Dendritic cell treated with granulocyte-macrophage colony-stimulating factor and Interleukin-4, amounts not matched to agents 40 ng/mL and 50 ng/mL, for 4 days (primary cell): Measurements from ENCODE around the gene SORCS3.

Experiments
- H3K27ac Mint-ChIP-seq: one replicate; pipeline ENCODE4 v1.8.0; 2022; ENCODE audit warnings: mild to moderate bottlenecking, mixed read lengths
- H3K27me3 Mint-ChIP-seq: one replicate; pipeline ENCODE4 v1.8.0; 2022; ENCODE audit warnings: mild to moderate bottlenecking, mixed read lengths
- H3K36me3 Mint-ChIP-seq: one replicate; pipeline ENCODE4 v1.8.0; 2022; ENCODE audit warnings: low read depth, mixed read lengths
- H3K4me1 Mint-ChIP-seq: one replicate; pipeline ENCODE4 v1.8.0; 2022; ENCODE audit warnings: low read depth, mixed read lengths
- H3K4me3 Mint-ChIP-seq: one replicate; pipeline ENCODE4 v1.8.0; 2022; ENCODE audit warnings: mild to moderate bottlenecking, moderate library complexity, mixed read lengths
- H3K9me3 Mint-ChIP-seq: one replicate; pipeline ENCODE4 v1.8.0; 2022; ENCODE audit warnings: mixed read lengths
- intact Hi-C: fragments of 100-400 bp; cut with micrococcal nuclease; formaldehyde crosslinking; loops from one replicate; pipeline ENCODE4 v1.15.0; 2022

Gene SORCS3

DNA sequence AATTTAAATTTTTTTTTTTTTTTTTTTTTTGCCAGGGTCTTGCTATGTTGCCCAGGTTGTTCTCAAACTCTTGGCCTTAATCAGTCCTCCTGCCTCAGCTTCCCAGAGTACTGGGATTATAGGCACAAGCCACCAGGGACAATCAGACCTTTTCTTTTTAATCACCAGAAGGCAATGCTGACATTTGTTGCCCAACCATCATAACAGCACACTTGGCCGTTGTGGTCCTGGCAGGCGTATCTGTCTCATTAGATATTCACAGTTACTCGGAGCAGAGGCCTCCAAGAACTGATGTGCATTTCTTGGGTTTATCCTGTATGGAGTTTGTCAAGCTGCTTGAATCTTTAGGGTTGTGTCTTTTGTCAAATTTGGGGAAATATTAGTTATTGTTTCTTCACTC lies 100.0 kb downstream of the SORCS3 start:
- no peaks in the 10 kb centered on the region for H3K27me3 Mint-ChIP-seq
- intact Hi-C loops = no loop called here
- H3K4me1 Mint-ChIP-seq = no peaks in the 10 kb centered on the region
- H3K36me3 Mint-ChIP-seq = no peaks in the 10 kb centered on the region
- H3K27ac Mint-ChIP-seq = no peak overlapping the region
- no peaks in the 10 kb centered on the region for H3K9me3 Mint-ChIP-seq
- no peak overlapping the region for H3K4me3 Mint-ChIP-seq

DNA sequence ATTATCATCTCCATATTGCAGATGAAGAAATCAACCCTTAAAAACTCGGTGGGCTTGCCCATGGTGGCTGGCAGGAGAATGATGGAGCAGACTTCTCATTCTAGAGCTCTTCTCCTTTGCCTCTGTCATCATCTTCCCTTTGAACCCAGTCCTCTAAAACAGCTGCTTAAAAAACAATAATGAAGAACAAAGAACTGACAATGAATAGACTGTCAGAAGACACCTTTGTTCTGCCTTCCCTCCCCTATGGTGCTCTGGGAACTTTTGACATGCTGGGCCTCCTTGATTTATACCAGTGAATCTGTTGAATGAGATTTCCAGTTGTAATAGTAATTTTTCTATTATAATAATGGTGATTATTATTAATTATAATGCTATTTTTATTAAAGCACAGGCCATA lies 103.0 kb downstream of the SORCS3 start:
- Mint-ChIP-seq H3K36me3 (no peaks in the 10 kb centered on the region), H3K9me3 (no peaks in the 10 kb centered on the region), H3K4me1 (no peaks in the 10 kb centered on the region), H3K27ac (no peak overlapping the region), H3K27me3 (no peaks in the 10 kb centered on the region), H3K4me3 (no peak overlapping the region)
- intact Hi-C loops = no loop called here

DNA sequence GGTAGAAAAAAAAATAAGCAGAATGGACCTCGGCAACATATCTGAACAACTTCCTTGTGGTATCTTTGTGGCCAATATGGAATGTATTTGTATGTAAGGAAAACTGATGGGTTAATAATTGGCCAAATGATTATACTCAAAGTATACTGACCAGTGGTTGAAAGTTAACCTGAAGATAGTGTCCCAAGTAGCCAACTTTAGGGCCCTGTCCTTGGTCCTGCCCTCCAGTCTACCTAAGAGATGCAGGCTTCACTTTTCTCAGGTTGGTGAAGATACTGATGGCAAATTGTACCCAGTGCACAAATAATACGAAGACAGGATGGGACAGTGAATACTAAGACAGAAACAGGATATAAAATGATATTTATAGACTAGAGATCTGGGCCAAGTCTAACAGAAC lies 109.2 kb downstream of the SORCS3 start:
- Mint-ChIP-seq H3K27me3 (no peaks in the 10 kb centered on the region), H3K36me3 (no peaks in the 10 kb centered on the region), H3K4me3 (no peak overlapping the region), H3K9me3 (no peaks in the 10 kb centered on the region), H3K4me1 (no peaks in the 10 kb centered on the region), H3K27ac (no peak overlapping the region)
- intact Hi-C loops = no loop called here

DNA sequence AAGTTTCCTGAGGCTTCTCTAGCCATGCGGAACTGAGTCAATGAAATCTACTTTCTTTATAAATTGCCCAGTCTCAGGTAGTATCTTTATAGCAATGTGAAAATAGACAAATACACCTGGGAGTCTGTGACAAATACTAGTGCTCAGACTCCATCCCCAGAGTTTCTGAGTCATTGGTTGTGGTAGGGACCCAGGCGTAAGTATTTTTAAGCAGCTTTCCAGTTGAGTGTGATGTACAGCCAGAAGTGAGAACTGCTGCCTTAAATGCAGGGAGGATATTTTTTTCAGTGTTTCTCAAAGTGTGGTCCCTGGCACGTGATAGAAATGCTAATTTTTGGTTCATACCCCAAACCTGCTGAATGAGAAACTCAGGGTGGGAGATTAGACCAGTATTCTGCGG lies 121.7 kb downstream of the SORCS3 start:
- H3K4me3 Mint-ChIP-seq = no peak overlapping the region
- no peak overlapping the region for H3K27ac Mint-ChIP-seq
- no peaks in the 10 kb centered on the region for H3K9me3 Mint-ChIP-seq
- no peaks in the 10 kb centered on the region for H3K36me3 Mint-ChIP-seq
- H3K4me1 Mint-ChIP-seq = no peaks in the 10 kb centered on the region
- peaks cover 3% of the 10 kb centered on the region for H3K27me3 Mint-ChIP-seq
- intact Hi-C loops = no loop called here

DNA sequence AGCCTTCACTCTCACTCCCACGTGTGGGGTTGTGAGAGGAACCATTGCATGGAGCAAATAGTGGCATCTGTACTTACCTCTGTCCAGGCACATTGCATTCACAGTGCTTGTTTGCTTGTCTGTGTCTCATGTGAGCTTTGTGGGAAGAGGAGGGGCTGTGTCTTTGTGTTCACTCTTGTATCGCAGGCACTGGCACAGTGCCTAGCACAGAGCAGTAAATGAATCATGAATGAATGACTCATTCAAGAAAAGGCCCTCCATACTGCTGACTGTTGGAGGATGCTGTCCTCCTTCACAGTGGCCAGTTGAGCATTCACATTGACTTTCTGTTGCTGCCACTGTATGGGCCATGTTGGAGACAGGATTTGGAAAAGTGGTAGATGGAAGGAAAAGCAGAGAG lies 125.3 kb downstream of the SORCS3 start:
- Mint-ChIP-seq H3K4me3 (no peak overlapping the region), H3K9me3 (no peaks in the 10 kb centered on the region), H3K36me3 (no peaks in the 10 kb centered on the region), H3K27ac (no peak overlapping the region), H3K4me1 (no peaks in the 10 kb centered on the region), H3K27me3 (peaks cover 6% of the 10 kb centered on the region)
- intact Hi-C loops = no loop called here

DNA sequence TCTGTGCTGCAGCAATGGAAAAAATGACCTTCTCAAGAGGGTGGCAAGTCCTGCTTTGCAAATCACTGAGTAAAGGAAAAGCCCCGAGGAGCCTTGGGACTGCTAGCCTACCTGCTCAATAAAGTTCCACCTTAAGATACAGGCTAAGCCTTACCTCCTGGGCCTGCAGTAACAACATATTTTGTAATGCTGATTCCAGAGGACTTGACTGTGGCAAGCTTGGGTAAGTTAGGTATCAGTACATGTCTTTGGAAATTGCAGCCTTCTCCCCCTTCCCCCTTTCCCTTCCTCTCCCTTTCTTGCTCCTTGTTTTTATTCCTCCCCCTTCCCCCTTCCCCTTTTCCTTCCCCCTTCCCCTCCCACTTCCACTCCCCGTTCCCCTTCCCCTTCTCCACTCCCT lies 126.2 kb downstream of the SORCS3 start:
- H3K36me3 Mint-ChIP-seq = no peaks in the 10 kb centered on the region
- peaks cover 4% of the 10 kb centered on the region for H3K27me3 Mint-ChIP-seq
- H3K27ac Mint-ChIP-seq = no peak overlapping the region
- H3K4me3 Mint-ChIP-seq = no peak overlapping the region
- no peaks in the 10 kb centered on the region for H3K9me3 Mint-ChIP-seq
- H3K4me1 Mint-ChIP-seq = no peaks in the 10 kb centered on the region
- intact Hi-C loops = no loop called here

DNA sequence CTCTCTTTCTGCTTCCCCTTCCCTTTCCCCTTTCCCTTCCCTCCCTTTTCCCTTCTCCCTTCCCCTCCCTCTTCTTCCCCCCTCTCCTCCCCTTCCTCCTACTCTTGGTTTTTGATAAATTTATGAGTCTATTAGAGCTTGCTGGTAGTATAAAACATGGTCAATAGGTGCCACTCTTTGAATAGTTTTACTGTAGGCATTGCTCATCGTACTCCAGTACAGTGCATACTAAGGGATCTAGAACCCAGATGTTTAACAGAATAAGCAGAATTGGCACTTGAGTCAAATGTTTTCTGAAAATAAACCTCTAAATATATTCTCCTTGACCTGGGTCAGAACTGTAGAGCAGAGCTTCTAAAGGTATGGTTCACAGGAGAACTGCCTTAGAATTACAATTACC lies 126.7 kb downstream of the SORCS3 start:
- no peaks in the 10 kb centered on the region for H3K9me3 Mint-ChIP-seq
- H3K27me3 Mint-ChIP-seq = peaks cover 4% of the 10 kb centered on the region
- H3K4me3 Mint-ChIP-seq = no peak overlapping the region
- H3K4me1 Mint-ChIP-seq = no peaks in the 10 kb centered on the region
- intact Hi-C loops = no loop called here
- no peak overlapping the region for H3K27ac Mint-ChIP-seq
- no peaks in the 10 kb centered on the region for H3K36me3 Mint-ChIP-seq

DNA sequence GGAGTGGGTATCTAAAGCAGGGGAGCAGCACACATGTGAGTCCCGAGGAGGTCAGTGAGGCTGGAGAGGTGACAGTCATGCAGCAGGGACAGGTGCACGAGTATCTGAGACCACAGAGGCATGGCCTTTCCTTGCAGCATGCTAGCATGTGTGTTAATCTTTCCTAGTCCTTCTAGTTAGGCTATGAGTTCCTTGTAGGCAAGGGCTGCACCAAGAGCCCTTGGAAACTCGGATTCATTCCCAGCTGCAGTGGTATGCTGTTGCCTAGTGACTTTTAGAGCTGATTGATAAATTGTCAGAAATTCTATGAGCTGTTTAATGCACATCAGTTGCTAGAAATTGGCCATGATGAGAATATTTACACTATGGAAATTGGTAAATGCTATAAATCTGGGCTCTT lies 132.0 kb downstream of the SORCS3 start:
- H3K36me3 Mint-ChIP-seq = no peaks in the 10 kb centered on the region
- intact Hi-C loops = no loop called here

DNA sequence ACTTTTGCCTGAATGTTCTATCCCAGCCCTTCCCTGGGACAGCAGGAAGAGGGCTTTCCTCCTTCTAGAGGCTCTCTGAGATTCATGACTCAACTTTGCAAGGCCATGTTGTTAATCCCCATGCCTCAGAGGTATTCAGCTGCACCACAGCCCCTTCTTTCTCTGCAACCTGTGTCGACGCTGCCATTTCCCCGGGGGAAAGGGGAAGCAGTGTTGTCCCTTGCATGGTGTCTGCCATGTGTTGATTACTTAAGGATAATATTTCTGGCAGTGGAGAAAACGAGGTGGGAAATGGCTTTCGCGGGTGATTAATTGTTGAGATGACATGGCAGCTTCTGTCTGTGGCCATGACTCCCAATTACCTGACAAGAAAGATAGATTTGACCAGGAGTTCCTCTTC lies 133.1 kb downstream of the SORCS3 start:
- Mint-ChIP-seq H3K36me3 (no peaks in the 10 kb centered on the region), H3K4me3 (no peak overlapping the region), H3K9me3 (no peaks in the 10 kb centered on the region), H3K4me1 (no peaks in the 10 kb centered on the region), H3K27me3 (no peaks in the 10 kb centered on the region), H3K27ac (no peak overlapping the region)
- intact Hi-C loops = no loop called here

More for the DNA sequence above, 132.0 kb downstream of the SORCS3 start:
- no peaks in the 10 kb centered on the region for H3K9me3 Mint-ChIP-seq
- H3K4me1 Mint-ChIP-seq = no peaks in the 10 kb centered on the region
- H3K27me3 Mint-ChIP-seq = peaks cover 3% of the 10 kb centered on the region
- H3K4me3 Mint-ChIP-seq = no peak overlapping the region
- no peak overlapping the region for H3K27ac Mint-ChIP-seq

DNA sequence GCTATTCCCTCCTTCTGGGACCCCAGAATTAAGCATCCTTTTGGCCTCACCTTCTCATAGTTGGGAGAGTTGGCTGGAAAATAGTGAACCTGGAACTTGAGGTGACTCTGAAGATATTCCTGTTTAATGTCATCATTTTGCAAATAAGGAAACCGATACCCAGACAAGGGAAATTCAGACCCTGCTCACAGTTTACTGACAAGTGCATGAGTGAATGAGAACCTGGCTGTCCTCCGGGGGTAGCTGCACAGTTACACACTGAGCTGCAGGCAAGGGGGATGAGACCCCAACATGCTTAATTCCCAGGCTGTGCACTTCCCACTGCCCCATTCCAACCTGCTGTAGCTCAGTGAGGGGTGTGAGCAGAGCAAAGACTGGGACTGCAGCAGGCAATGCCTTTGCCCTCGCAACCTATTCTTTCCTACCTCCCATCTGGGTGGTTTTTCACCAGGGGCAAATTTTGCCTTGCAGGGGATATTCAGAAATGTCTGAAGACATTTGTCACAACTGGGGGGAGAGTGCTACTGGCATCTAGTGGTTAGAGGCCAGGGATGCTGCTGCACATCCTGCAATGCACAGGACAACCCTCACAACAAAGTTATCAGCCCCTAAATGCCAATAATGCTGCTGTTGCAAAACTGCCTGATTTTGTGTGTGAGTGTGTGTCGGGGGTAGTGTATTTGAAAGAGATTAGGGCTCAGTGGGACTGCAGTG lies 136.2 kb downstream of the SORCS3 start:
- intact Hi-C loops = no loop called here
- no peaks in the 10 kb centered on the region for H3K9me3 Mint-ChIP-seq
- H3K4me3 Mint-ChIP-seq = no peak overlapping the region
- no peaks in the 10 kb centered on the region for H3K27me3 Mint-ChIP-seq
- H3K4me1 Mint-ChIP-seq = no peaks in the 10 kb centered on the region
- H3K36me3 Mint-ChIP-seq = no peaks in the 10 kb centered on the region
- H3K27ac Mint-ChIP-seq = no peak overlapping the region

DNA sequence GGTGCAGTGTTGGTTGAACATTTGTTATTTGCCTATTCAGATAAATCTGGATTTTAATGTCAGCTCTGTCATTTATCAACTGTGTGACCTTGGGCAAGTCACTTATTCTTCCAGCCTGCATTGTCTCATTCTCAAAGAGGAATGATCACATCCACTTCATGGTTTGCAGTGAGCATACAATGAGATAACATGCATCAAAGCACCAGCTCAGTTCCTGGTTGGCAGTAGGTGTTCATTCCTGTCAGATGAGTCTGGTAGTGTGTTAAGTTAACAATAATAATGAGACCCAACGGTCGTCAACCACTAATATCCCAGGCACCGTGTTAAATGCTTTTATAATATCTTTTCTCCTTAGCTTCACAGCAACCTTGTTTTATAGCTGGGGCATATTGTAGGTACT lies 137.3 kb downstream of the SORCS3 start:
- Mint-ChIP-seq H3K27me3 (no peaks in the 10 kb centered on the region), H3K4me3 (no peak overlapping the region), H3K27ac (no peak overlapping the region), H3K36me3 (no peaks in the 10 kb centered on the region), H3K9me3 (no peaks in the 10 kb centered on the region), H3K4me1 (no peaks in the 10 kb centered on the region)
- intact Hi-C loops = no loop called here

DNA sequence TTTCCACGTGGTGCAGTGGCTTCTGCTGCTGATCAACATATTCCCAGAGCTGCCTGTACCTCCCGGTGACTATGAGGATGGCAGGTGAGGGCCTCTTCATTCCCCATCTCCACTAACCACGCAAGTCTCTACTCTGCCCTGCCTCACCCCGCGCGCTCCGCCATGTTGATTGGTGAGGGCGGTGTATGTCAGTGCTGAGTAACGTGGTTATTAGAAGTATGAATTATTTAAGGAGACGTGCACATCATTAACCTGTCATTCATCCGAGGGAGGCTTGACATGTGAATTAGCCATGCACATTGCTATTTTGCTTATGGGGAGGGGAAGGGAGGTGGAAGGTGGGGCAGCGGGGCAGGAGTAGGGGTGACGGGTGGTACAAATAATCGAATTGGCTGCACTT lies 138.6 kb downstream of the SORCS3 start:
- Mint-ChIP-seq H3K4me1 (no peaks in the 10 kb centered on the region), H3K4me3 (no peak overlapping the region), H3K9me3 (no peaks in the 10 kb centered on the region), H3K36me3 (no peaks in the 10 kb centered on the region), H3K27me3 (no peaks in the 10 kb centered on the region), H3K27ac (no peak overlapping the region)
- intact Hi-C loops = no loop called here

DNA sequence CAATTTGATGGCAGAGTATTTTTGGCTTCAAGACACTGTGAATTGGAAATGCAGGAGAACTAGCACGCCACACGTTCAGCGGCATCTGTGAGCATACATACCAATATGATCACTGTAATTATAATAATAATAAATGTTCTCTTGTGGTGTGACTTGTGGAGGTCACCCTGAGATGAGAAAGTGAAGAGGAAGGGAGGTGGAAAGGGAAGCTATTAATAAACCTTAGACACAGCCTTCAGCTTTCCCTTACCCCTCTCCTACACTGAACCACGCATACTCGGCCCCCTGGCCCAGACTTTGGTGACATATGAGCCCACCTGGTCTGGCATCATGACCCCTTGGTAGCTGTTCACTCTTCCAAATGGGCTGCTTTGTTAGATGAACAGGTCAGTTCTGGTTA lies 139.1 kb downstream of the SORCS3 start:
- Mint-ChIP-seq H3K36me3 (no peaks in the 10 kb centered on the region), H3K27me3 (no peaks in the 10 kb centered on the region), H3K9me3 (no peaks in the 10 kb centered on the region), H3K27ac (no peak overlapping the region), H3K4me1 (no peaks in the 10 kb centered on the region), H3K4me3 (no peak overlapping the region)
- intact Hi-C loops = no loop called here

DNA sequence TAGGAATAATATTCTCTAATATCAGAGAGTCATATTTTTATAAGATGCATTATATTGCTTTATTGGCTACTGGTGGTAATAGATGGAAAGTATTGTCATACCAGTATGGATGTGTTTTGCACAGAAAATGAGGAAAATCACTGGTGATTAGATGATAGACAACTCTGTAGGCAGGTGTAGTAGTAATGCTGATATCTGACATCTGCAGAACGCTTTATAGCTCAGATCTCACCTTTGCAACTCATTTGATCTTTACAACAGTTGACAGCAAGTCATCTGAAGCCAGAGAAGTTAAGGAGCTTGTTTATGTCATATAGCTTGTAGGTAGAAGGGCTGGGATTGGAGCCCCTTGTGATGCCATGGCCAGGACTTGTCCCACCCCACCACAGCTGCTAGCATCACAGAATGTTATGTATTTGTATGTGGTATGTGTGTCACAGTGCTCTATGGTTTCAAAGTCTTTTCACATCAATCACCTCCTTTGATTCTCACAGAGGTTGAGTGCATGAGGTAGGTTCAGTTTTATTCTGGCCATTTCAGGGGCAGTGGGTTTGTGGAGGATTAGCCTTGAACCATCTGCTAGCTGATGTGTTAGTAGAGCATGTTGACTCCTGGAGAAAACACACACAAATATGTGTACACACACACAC lies 140.0 kb downstream of the SORCS3 start:
- Mint-ChIP-seq H3K36me3 (no peaks in the 10 kb centered on the region), H3K4me1 (no peaks in the 10 kb centered on the region), H3K27me3 (no peaks in the 10 kb centered on the region), H3K9me3 (no peaks in the 10 kb centered on the region), H3K4me3 (no peak overlapping the region), H3K27ac (no peak overlapping the region)
- intact Hi-C loops = no loop called here

DNA sequence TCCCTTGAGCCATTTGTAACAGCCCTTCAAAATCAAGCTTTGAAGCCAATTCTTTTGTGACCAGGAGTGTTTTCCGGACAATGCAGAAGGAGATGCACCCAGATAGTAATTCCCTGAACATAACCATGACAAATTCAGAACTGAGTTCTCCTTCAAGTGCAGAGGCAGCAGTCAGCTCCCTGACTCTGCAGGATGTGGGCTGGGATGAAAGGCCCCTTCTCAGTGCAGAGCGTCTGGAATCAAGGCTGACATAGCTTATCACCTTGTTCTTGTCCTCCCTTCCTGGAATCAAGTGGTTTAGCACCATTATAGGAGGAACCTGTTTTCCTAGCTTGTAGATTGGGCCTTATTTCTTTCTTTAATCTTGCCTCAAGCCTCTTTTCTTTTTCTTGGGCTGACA lies 143.4 kb downstream of the SORCS3 start:
- no peaks in the 10 kb centered on the region for H3K27me3 Mint-ChIP-seq
- intact Hi-C loops = no loop called here
- no peaks in the 10 kb centered on the region for H3K4me1 Mint-ChIP-seq
- no peak overlapping the region for H3K4me3 Mint-ChIP-seq
- H3K9me3 Mint-ChIP-seq = no peaks in the 10 kb centered on the region
- H3K36me3 Mint-ChIP-seq = no peaks in the 10 kb centered on the region
- H3K27ac Mint-ChIP-seq = no peak overlapping the region
